H9 (cell line): ENCODE results near the gene VSIR. TPM values are rescaled to one million over a fixed set of nuclear protein-coding genes. Genes with fewer than 3 reads are reported as not detected.

Experiments
- DNase-seq: peaks from one replicate; pipeline ENCODE4 v3.0.0-alpha.2; 2017
- H2AFZ ChIP-seq: one replicate; pipeline ENCODE4 v1.6.1; 2013; ENCODE audit warnings: mild to moderate bottlenecking, low read length, control low read depth, moderate library complexity
- H2AK5ac ChIP-seq: 2 replicates; pipeline ENCODE4 v1.6.1; 2013; ENCODE audit warnings: low read length, control low read depth, mixed read lengths; ENCODE audit not compliant: insufficient read length
- H2BK120ac ChIP-seq: one replicate; pipeline ENCODE4 v1.6.1; 2013; ENCODE audit warnings: low read depth, mild to moderate bottlenecking, low read length, control low read depth, inconsistent platforms; ENCODE audit not compliant: poor library complexity, severe bottlenecking
- H2BK12ac ChIP-seq: 2 replicates; pipeline ENCODE4 v1.6.1; 2013; ENCODE audit warnings: low read length, control low read depth, mixed read lengths, low read depth; ENCODE audit not compliant: insufficient read length
- H2BK15ac ChIP-seq: 2 replicates; pipeline ENCODE4 v1.6.1; 2013; ENCODE audit warnings: low read depth, low read length, control low read depth
- H2BK20ac ChIP-seq: one replicate; pipeline ENCODE4 v1.6.1; 2013; ENCODE audit warnings: low read depth, mild to moderate bottlenecking, low read length, control low read depth, inconsistent platforms; ENCODE audit not compliant: poor library complexity, severe bottlenecking
- H2BK5ac ChIP-seq: 2 replicates; pipeline ENCODE4 v1.6.1; 2013; ENCODE audit warnings: low read length, control low read depth, mixed read lengths; ENCODE audit not compliant: insufficient read length
- H3K14ac ChIP-seq: 2 replicates; pipeline ENCODE4 v1.6.1; 2013; ENCODE audit warnings: low read length, control low read depth; ENCODE audit not compliant: insufficient read depth
- H3K18ac ChIP-seq: 2 replicates; pipeline ENCODE4 v1.6.1; 2013; ENCODE audit warnings: low read depth, mild to moderate bottlenecking, mixed read lengths, low read length, control low read depth; ENCODE audit not compliant: insufficient read length
- H3K23ac ChIP-seq: 2 replicates; pipeline ENCODE4 v1.6.1; 2013; ENCODE audit warnings: low read length, control low read depth, mixed read lengths, low read depth; ENCODE audit not compliant: insufficient read length
- H3K23me2 ChIP-seq: 2 replicates; pipeline ENCODE4 v1.6.1; 2013; ENCODE audit warnings: low read depth, mild to moderate bottlenecking, mixed read lengths, low read length, control low read depth; ENCODE audit not compliant: insufficient read length, poor library complexity, severe bottlenecking
- H3K27ac ChIP-seq: 2 replicates; pipeline ENCODE4 v1.5.1; 2013; ENCODE audit warnings: low read length, control low read depth, mixed read lengths, low read depth; ENCODE audit not compliant: insufficient read length
- H3K27me3 ChIP-seq: 2 replicates; pipeline ENCODE4 v1.6.1; 2013; ENCODE audit warnings: low read length, control low read depth, inconsistent platforms; ENCODE audit not compliant: insufficient read depth
- H3K4ac ChIP-seq: 2 replicates; pipeline ENCODE4 v1.6.1; 2013; ENCODE audit warnings: low read depth, mild to moderate bottlenecking, control low read depth, inconsistent platforms, low read length, moderate library complexity
- H3K4me1 ChIP-seq: 2 replicates; pipeline ENCODE4 v1.6.1; 2013; ENCODE audit warnings: low read length, control low read depth, inconsistent platforms; ENCODE audit not compliant: insufficient read depth
- H3K4me2 ChIP-seq: 2 replicates; pipeline ENCODE4 v1.6.1; 2013; ENCODE audit warnings: low read length, control low read depth, mixed read lengths; ENCODE audit not compliant: insufficient read length, insufficient read depth
- H3K56ac ChIP-seq: 2 replicates; pipeline ENCODE4 v1.6.1; 2013; ENCODE audit warnings: low read depth, mild to moderate bottlenecking, mixed read lengths, low read length, control low read depth; ENCODE audit not compliant: insufficient read length
- H3K79me1 ChIP-seq: 2 replicates; pipeline ENCODE4 v1.6.1; 2013; ENCODE audit warnings: low read depth, mild to moderate bottlenecking, moderate library complexity, low read length, control low read depth, inconsistent platforms; ENCODE audit not compliant: insufficient read depth, poor library complexity, severe bottlenecking
- H3K79me2 ChIP-seq: 2 replicates; pipeline ENCODE4 v1.6.1; 2013; ENCODE audit warnings: low read length, control low read depth, inconsistent platforms; ENCODE audit not compliant: insufficient read depth
- H3K9ac ChIP-seq: 2 replicates; pipeline ENCODE4 v1.6.1; 2013; ENCODE audit warnings: low read length, control low read depth, mixed read lengths; ENCODE audit not compliant: insufficient read length; ENCODE audit errors: extremely low read depth
- H3K9me3 ChIP-seq: one replicate; pipeline ENCODE4 v1.6.1; 2013; ENCODE audit warnings: low read depth, low read length, inconsistent platforms; ENCODE audit not compliant: control insufficient read depth
- H3T11ph ChIP-seq: one replicate; pipeline ENCODE4 v1.6.1; 2013; ENCODE audit warnings: mild to moderate bottlenecking, low read length, control low read depth, inconsistent platforms
- H4K20me1 ChIP-seq: one replicate; pipeline ENCODE4 v1.6.1; 2013; ENCODE audit not compliant: control insufficient read depth, insufficient read length, insufficient read depth
- H4K5ac ChIP-seq: 2 replicates; pipeline ENCODE4 v1.6.1; 2013; ENCODE audit warnings: low read depth, mild to moderate bottlenecking, mixed read lengths, low read length, control low read depth; ENCODE audit not compliant: insufficient read length
- H4K8ac ChIP-seq: replicated peaks from 2 replicates; pipeline ENCODE4 v1.6.1; 2013; ENCODE audit warnings: low read length, control low read depth, mixed read lengths, low read depth; ENCODE audit not compliant: insufficient read length
- H4K91ac ChIP-seq: 2 replicates; pipeline ENCODE4 v1.6.1; 2013; ENCODE audit warnings: low read depth, mild to moderate bottlenecking, moderate library complexity, mixed read lengths, low read length, control low read depth; ENCODE audit not compliant: insufficient read length
- H3K27ac Mint-ChIP-seq, 3 experiments: 2 replicates in 2 of 3; 3 replicates in 1 of 3; pipeline ENCODE4 v1.8.0; 2020 to 2021; ENCODE audit warnings: mixed read lengths in 3 of 3, mild to moderate bottlenecking in 1 of 3, moderate library complexity in 1 of 3
- H3K27me3 Mint-ChIP-seq: 2 replicates; pipeline ENCODE4 v1.8.0; 2021; ENCODE audit warnings: low read depth, mild to moderate bottlenecking, moderate library complexity, mixed read lengths
- H3K36me3 Mint-ChIP-seq, 3 experiments: 2 replicates in 2 of 3; 3 replicates in 1 of 3; pipeline ENCODE4 v1.8.0; 2020 to 2021; ENCODE audit warnings: low read depth in 3 of 3, mixed read lengths in 3 of 3; ENCODE audit not compliant: insufficient read depth in 1 of 3
- H3K4me1 Mint-ChIP-seq, 2 experiments: 2 replicates each; pipeline ENCODE4 v1.8.0; 2020; ENCODE audit warnings: mixed read lengths in 2 of 2
- H3K4me3 Mint-ChIP-seq, 2 experiments: 2 replicates in 1 of 2; 3 replicates in 1 of 2; pipeline ENCODE4 v1.8.0; 2020 to 2021; ENCODE audit warnings: mild to moderate bottlenecking in 2 of 2, mixed read lengths in 2 of 2, moderate library complexity in 1 of 2
- H3K9me3 Mint-ChIP-seq, 2 experiments: 2 replicates in 1 of 2; 3 replicates in 1 of 2; pipeline ENCODE4 v1.8.0; 2020; ENCODE audit warnings: mild to moderate bottlenecking in 2 of 2, mixed read lengths in 2 of 2, moderate library complexity in 1 of 2
- CTCF ChIP-seq: fragments of 200-600 bp; sonication (generic); conservative IDR thresholded peaks from 3 replicates; pipeline ENCODE4 v1.8.0; 2021; ENCODE audit warnings: antibody characterized with exemption, mild to moderate bottlenecking
- WGBS: extraction: QIAGEN DNeasy Blood & Tissue Kit; methylation state at CpG from one replicate; pipeline ENCODE4 v1.1.7; 2013; ENCODE audit warnings: missing lambda C conversion rate, low lambda C conversion rate, mixed read lengths; ENCODE audit not compliant: insufficient read length; ENCODE audit errors: extremely low coverage; 5-methylcytosine and 5-hydroxymethylcytosine counted together
- total RNA-seq: library from RNA; stranded (reverse); gene quantifications from 2 replicates; pipeline ENCODE4 v1.2.1, GENCODE V29; 2021

VSIR gene
- total RNA-seq, 1 experiment from 2014 or later: 0.11 TPM

- no peak overlapping the region for H3K4ac ChIP-seq
- no peak overlapping the region for H2BK15ac ChIP-seq
- H3K4me2 ChIP-seq: no peak overlapping the region
- H3K18ac ChIP-seq: no peak overlapping the region
- H3K27me3 Mint-ChIP-seq: peaks cover 14% of the 10 kb centered on the region
- H4K8ac ChIP-seq: no peak overlapping the region
- TF ChIP-seq CTCF: no peak
- H3K23ac ChIP-seq: no peak overlapping the region
- no peak overlapping the region for H4K91ac ChIP-seq
- H3K9me3 ChIP-seq: no peaks in the 10 kb centered on the region
- H2BK12ac ChIP-seq: no peak overlapping the region
- no peak overlapping the region for H2BK20ac ChIP-seq
- no peaks in the 10 kb centered on the region for H3K79me1 ChIP-seq
- no peak overlapping the region for H2BK5ac ChIP-seq
- no peak for DNase-seq
- H3K9ac ChIP-seq: no peak overlapping the region
- H4K20me1 ChIP-seq: no peaks in the 10 kb centered on the region
- H3K27ac Mint-ChIP-seq: no peak overlapping the region
- no peak overlapping the region for H3K4me3 Mint-ChIP-seq
- H2AFZ ChIP-seq: no peak overlapping the region
- H3T11ph ChIP-seq: no peak overlapping the region
- no CpG with 5 or more reads among the region's 8 CpGs for WGBS
- no peaks in the 10 kb centered on the region; a peak in 1 of 5 replicates for H3K9me3 Mint-ChIP-seq
- no peaks in the 10 kb centered on the region for H3K36me3 Mint-ChIP-seq
- H2AK5ac ChIP-seq: no peak overlapping the region
- H3K23me2 ChIP-seq: no peaks in the 10 kb centered on the region
- no peaks in the 10 kb centered on the region for H3K79me2 ChIP-seq
- H4K5ac ChIP-seq: no peak overlapping the region
- no peak overlapping the region for H3K56ac ChIP-seq
- H2BK120ac ChIP-seq: no peak overlapping the region
- H3K27ac ChIP-seq: no peak overlapping the region
- no peaks in the 10 kb centered on the region for H3K27me3 ChIP-seq
- no peaks in the 10 kb centered on the region for H3K4me1 Mint-ChIP-seq
- no peak overlapping the region for H3K14ac ChIP-seq
- H3K4me1 ChIP-seq: no peaks in the 10 kb centered on the region
These were observed 15.6 kb upstream of the VSIR start for GRCh38 chr10:71788954-71789353.
